HG03196 (cell line): ENCODE results near the gene SEC11C.

Experiments used
- ATAC-seq: cut with Tn5 transposase; IDR thresholded peaks from one replicate; pipeline ENCODE4 v1.9.1; 2021; ENCODE audit not compliant: unreplicated experiment

Gene SEC11C

DNA sequence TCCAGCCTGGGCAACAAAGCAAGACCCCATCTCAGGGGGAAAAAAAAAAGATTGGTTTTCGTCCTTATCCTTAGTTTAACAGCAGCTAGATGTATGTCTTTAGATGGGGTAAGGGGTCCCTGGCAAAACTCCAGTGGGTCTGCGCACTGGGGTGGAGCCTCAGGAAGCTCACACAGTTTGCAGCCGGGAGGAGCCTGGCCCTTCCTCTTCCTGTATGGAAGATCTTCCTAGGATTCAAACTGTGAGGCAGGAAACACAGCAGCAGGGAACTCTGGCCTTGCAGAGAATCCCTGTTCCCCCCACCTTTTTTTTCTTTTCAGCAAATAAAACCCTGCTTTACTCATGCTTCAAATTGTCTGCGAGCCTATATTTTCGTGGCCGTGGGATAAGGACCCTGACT is 67.8 kb downstream of the SEC11C start:
- no peak for ATAC-seq
